KG1 (cell line): ENCODE data around the gene RAD51B.

ENCODE experiments used
- DNase-seq: peaks from one replicate; lab custom pipeline; 2025; lab: John Stamatoyannopoulos, UW

The RAD51B gene

DNA sequence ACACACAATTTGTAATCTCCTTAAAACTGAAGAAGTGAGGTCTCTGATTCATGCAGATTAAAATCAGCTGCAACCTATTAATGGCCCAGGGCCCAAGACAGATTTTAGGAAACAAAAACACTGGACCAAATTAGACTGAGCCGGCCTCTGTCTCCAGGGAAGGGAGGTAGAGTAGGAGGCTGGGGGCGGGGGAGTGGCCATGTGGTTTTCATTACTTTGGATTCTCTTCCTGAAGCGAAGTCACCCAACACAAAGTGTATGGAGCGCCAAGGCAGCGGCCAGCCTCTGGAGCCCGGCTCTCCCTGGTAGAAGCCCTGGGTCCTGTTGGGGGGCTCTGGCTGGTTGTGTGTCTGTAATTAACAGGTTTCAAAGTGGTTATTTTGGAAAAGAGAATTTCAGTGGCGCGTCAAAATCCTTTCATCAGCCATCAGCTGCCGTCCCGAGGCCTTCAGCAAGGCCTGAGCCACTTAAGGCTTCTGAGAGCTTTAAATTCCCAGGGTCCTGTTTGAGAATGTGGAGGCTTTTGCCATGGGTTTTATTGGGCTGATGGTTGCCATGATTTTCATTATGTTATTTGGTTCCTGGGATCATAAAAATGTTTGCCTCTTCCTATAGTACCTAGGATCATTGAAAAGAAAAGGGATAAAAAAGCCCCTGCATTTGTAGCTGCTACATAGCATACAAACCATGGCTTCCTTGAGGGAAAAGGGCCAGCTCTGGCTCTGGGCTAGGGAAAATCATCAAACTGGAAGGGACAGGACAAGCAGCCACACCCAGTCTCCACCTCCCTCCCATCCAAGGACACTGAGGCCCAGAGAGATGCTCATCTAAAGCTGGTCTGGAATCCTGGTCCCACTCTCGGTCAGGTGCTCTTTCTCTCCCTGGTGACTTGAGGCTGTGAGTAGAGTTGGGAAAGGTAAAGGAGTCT is 690.9 kb downstream of the RAD51B start:
- no peak for DNase-seq

- DNase-seq = no peak
Measured at GRCh38 chr14:68511129-68512047, 691.8 kb downstream of the RAD51B start.

- DNase-seq = no peak
Measured at GRCh38 chr14:68512088-68512487, 692.5 kb downstream of the RAD51B start.

- DNase-seq = no peak
Measured at GRCh38 chr14:68513137-68513536, 693.6 kb downstream of the RAD51B start.

- no peak for DNase-seq
Measured at GRCh38 chr14:68513838-68514607, 694.4 kb downstream of the RAD51B start.

GRCh38 chr14:68514608-68515194 is 695.1 kb downstream of the RAD51B start:
- no peak for DNase-seq

DNA sequence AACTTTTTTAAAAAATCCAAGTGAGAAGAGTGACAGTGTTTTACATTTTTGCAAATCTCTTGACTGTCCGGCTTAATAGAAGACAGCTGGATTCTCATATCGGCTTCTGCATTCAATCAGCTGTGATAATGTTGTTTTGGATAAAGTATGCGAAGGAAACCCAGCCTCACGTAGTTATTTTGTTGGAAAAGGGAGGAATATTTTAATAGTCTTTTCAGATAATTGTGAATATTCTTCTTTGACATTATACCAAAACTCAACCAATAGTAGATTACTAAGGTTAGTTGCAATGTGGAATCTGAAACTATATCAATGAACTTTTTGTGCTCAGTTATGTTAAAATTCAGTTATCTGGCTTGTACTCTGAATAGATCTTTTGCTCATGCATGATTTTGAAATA is 696.8 kb downstream of the RAD51B start:
- DNase-seq = no peak

DNA sequence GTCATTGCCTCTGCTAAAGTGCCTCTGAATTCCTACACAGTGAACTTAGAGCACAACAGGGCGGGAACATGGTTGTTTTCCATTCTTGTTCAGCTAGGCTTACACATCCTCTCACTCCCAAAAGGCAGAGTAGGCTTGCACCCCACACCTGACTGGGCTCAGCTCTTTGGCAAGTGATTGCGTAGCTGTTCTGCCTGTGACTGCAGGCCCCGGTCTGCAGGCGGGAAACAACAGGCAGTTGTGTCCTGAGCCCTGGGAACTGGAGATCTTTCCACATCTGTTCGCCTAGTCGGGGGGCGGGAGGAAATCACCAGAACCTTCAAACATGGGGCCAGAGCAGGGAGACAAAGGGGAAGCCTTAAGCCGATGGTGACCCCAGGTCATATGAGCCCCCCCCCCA is 698.6 kb downstream of the RAD51B start:
- DNase-seq = no peak

DNA sequence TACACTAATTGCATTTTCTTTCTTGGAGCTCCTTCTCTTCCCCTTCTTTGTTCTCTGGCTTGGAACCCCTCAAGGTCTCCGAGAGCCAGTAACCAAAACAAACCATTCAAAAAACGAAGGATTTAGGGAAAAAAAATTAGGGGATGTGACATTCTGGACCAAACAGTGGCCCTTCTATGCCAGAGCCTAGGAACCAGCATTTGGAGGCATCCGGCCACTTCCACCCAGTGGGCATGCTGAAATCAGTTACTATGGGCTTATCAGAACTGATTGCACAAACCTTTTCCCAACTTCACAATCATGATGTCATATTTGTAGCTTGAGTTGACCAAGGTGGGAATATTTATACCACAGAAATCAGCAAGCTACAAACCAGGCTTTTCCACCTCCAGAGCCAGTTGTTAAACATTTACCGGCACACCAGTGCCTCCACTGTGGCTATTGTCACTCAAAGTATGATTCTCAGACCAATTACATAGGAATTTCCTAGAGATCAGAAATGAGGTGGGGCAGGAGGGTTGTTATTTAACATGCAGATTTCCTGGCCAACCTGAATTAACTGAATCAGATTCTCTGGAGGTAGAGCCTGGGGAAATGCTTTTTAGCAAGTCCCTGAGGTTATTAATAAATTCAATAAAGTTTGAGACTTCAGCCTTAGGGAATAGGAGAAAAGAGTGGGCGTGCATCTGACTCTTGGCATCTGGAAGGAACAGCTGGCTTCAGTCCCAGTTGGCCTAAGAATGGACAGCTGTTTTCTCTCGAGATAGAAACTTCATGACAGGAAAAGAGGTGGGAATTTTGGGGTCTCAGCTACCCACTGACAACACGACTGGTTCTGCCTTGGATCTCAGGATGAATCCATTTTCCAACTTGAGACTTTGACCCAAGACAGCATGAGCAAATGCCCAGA is 699.4 kb downstream of the RAD51B start:
- no peak for DNase-seq

DNA sequence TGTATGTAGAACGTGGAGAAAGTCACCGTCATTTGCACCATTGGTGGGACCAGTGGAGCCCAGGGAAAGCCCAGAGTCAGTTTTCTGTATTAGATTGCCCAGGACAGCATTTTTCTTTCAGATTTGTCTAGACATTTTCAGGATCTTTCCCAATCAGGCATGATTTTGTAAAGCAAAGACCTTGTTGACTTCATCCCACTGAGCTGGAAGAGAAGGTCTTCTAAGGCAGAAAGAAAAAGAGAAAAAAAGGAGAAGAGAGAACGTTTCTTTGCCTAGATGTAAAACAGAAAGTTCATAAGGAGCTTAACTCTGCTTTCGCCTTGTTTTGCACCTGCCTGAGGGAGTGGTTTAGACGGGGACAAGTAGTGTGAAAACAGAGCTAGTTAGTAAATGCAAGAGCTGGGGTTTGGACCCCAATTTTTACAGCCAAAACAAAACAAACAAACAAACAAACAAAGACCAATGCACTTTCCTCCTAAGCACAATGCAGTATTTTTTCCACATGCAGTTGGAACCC is 700.1 kb downstream of the RAD51B start:
- DNase-seq = no peak

- no peak for DNase-seq
Measured at GRCh38 chr14:68520637-68521556, 701.3 kb downstream of the RAD51B start.

- no peak for DNase-seq
Measured at GRCh38 chr14:68521557-68521901, 702.0 kb downstream of the RAD51B start.

GRCh38 chr14:68521961-68522509 is 702.5 kb downstream of the RAD51B start:
- no peak for DNase-seq

DNA sequence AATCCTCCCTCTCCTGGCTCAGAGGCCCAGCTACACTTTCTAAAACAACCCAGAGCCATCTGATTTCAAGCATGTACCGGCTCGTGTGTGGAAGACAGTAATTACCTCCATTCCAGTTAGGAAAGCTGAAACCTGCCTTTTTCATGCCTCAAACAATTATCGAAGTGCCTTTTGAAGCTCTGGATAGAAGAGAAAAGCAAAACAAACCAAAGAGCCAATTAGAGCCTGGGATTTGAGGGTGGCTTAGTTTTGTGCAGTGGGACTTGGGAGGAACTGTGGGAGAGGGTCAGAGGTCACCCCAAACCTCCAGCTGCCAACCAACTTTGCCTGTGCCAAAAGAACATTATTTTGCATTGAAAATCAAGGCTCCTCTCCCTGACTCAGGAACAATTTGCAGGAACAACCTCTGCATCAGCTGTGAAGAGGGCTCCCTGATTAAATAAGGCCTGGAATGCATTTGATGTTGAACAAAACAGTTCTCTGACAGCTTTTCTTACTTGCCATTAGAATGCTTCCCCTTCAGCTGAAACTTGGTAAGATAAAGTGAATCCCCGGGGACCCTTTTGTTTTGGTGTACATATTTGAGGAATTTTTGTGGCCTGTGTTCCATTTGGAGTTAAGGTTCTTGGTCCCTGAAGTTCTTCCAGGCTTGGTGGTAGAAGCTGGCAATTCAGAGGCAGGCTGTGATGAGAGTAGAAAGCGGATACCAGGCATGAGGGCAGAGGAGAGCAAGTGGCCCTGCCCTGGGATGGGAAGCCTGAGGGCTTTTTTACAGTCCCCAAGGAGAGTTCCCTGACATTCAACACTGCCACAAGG is 703.1 kb downstream of the RAD51B start:
- DNase-seq = no peak

- DNase-seq = no peak
Measured at GRCh38 chr14:68523326-68523610, 703.7 kb downstream of the RAD51B start.

DNA sequence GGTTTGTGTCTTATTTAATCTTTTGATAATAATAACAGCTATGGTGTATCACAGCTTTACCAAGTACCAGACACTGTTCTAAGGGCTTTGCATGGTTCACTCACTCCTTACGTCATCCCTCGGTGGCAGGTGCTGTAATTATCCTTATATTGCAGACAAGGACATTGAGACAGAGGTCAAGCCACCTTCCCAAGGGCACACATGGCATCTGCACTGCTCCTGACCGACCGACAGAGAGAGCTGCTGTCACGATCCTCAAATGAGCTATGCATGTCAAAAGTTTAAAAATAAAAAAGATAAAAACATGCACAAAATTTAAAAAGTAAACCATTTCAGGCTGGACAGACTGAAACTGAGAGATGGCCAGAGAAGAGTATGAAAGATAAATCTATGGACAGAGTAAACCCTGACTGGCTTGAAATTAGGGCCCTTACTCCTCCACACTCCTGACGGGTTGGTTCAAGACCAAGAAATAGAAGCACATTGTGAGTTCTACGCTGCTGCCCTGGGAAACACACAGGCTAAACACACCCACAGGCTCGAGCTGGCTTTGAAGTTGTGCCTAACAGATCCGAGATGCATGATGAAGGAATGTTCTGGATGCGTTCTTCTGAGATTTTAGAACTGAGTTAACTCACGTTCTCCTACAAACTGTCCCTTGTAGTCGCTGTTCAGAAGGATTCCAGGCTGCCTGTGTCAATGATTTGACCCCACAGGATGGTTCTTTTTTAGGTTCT is 704.6 kb downstream of the RAD51B start:
- DNase-seq = no peak

DNA sequence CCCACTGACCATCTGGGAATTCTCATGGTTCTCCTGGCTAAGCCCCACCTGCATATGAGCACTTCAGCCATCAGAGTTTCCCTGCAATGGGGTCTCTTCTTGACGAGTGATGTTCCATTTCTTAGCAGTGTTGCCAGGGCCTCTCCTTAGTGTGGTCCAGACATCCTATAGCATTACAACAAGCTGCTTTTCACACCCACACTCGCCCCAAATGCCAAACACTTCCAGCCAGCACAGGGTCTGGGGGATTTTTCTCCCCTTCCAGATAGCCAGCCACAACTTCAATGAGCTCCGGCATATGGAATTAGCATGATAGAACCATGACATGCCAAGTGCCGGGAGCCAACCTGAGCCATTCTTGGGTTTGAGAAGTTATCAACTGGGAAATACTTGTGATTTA is 705.9 kb downstream of the RAD51B start:
- DNase-seq = no peak
